Karpas-422 (cell line): Measurements from ENCODE around the gene HDAC9. TPM values are rescaled to one million over a fixed set of nuclear protein-coding genes. Genes with fewer than 3 reads are reported as not detected.

Source experiments
- DNase-seq: peaks from one replicate; pipeline ENCODE4 v3.0.0-alpha.2; 2015
- H2AFZ ChIP-seq: fragments of 200-600 bp; sonication (generic); 2 replicates; pipeline ENCODE4 v1.6.1; 2014; ENCODE audit warnings: antibody characterized with exemption, low read length, mixed read lengths
- H3K27ac ChIP-seq: fragments of 200-600 bp; sonication (generic); 2 replicates; pipeline ENCODE4 v1.5.1; 2014; ENCODE audit warnings: mild to moderate bottlenecking, low read length, moderate library complexity
- H3K27me3 ChIP-seq: fragments of 200-600 bp; sonication (generic); 2 replicates; pipeline ENCODE4 v1.6.1; 2014; ENCODE audit warnings: low read length, mixed read lengths
- H3K36me3 ChIP-seq: fragments of 200-600 bp; sonication (generic); 2 replicates; pipeline ENCODE4 v1.6.1; 2014; ENCODE audit warnings: low read length, mixed read lengths; ENCODE audit not compliant: insufficient read depth
- H3K4me1 ChIP-seq: fragments of 200-600 bp; sonication (generic); 2 replicates; pipeline ENCODE4 v1.6.1; 2014; ENCODE audit warnings: mild to moderate bottlenecking, low read length, mixed read lengths
- H3K4me2 ChIP-seq: fragments of 200-600 bp; sonication (generic); 2 replicates; pipeline ENCODE4 v1.6.1; 2014; ENCODE audit warnings: low read length, low read depth, mild to moderate bottlenecking; ENCODE audit not compliant: poor library complexity, severe bottlenecking
- H3K4me3 ChIP-seq: fragments of 200-600 bp; sonication (generic); 2 replicates; pipeline ENCODE4 v1.5.1; 2014; ENCODE audit warnings: mild to moderate bottlenecking, antibody characterized with exemption, low read length, mixed read lengths
- H3K79me2 ChIP-seq: fragments of 200-600 bp; sonication (generic); 2 replicates; pipeline ENCODE4 v1.6.1; 2014; ENCODE audit warnings: mild to moderate bottlenecking, low read length, mixed read lengths
- H3K9ac ChIP-seq: fragments of 200-600 bp; sonication (generic); 2 replicates; pipeline ENCODE4 v1.6.0; 2014; ENCODE audit warnings: low read length
- H3K9me2 ChIP-seq: fragments of 200-600 bp; sonication (generic), shearing (Covaris generic); replicated peaks from 2 replicates; pipeline ENCODE4 v1.6.0; 2014; ENCODE audit warnings: mild to moderate bottlenecking, low read length, moderate library complexity; ENCODE audit not compliant: insufficient read depth
- H3K9me3 ChIP-seq: fragments of 300-700, 200-600 bp; sonication (generic); 2 replicates; pipeline ENCODE4 v1.6.1; 2014; ENCODE audit warnings: low read length, mixed read lengths
- H4K20me1 ChIP-seq: fragments of 200-600 bp; sonication (generic); 2 replicates; pipeline ENCODE4 v1.6.1; 2014; ENCODE audit warnings: mild to moderate bottlenecking, antibody characterized with exemption, low read length, low read depth; ENCODE audit not compliant: insufficient read depth
- total RNA-seq: library from RNA; depleted of rRNA; stranded (reverse); fragments of >200 nt; shearing (Covaris generic); gene quantifications from 2 replicates; pipeline ENCODE4 v1.2.3, GENCODE V29; 2014; ENCODE audit warnings: low replicate concordance

Gene HDAC9
- total RNA-seq, 1 experiment from 2014 or later, result 5.2 TPM

DNA sequence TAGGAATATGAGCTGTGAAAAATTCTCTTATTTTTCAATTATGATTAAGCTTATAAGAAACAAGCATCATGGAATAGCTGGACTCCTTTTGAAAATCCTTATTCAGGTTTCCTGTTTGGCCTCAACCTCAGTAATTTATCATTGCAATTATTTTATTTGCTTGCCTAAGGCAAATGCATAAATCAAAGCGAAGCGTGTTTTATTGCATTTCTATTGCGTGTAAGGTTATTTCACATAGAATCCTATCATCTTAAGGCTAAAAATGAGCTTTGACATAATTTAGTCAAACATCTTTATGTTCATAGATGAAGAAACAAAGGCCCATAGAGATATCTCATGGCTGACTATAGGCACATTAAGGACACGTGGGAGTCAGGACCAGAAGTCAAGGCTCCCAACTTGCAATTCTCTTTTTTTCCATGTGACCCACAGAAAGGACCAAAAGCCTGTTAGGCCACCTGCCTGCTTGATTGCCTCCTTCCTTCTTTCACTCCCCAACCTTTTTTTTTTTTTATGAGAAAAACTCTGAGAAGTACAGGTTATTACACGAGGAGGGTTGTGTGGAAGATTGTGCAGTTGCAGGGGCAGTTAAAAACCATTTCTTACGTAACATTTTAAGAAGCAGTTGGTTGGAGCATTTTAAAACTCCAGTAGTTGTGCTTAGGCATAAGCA is 261.0 kb downstream of the HDAC9 start:
- H3K9me2 ChIP-seq, result no peaks in the 10 kb centered on the region
- no peaks in the 10 kb centered on the region for H3K9me3 ChIP-seq
- H2AFZ ChIP-seq, result no peak overlapping the region
- no peaks in the 10 kb centered on the region for H3K4me1 ChIP-seq
- no peak overlapping the region for H3K27ac ChIP-seq
- no peak overlapping the region for H3K4me2 ChIP-seq
- H3K36me3 ChIP-seq, result no peaks in the 10 kb centered on the region
- DNase-seq, result no peak
- H3K9ac ChIP-seq, result no peak overlapping the region
- H4K20me1 ChIP-seq, result no peaks in the 10 kb centered on the region
- no peak overlapping the region for H3K4me3 ChIP-seq
- no peaks in the 10 kb centered on the region for H3K27me3 ChIP-seq
- no peaks in the 10 kb centered on the region for H3K79me2 ChIP-seq

DNA sequence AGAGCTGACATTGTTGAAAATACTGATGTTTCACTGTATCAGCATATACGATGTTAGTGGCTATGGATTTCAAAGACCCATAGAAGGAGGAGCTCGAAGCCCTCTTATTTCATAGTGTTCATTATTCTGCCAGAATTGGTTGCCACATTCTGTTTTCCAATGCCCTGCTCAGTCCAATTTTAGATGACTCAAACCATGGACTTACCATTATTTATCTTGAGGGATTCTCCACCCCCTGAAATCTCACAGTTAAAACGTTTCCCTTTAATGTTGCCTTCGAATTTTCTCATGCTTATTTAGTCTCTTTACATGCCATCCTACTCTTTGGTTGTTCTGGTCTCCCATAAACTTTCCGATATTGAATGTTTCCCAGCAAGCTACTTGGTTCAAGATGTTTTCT is 264.5 kb downstream of the HDAC9 start:
- no peak for DNase-seq
- no peak overlapping the region for H3K4me3 ChIP-seq
- H3K36me3 ChIP-seq, result no peaks in the 10 kb centered on the region
- no peaks in the 10 kb centered on the region for H4K20me1 ChIP-seq
- H3K9ac ChIP-seq, result no peak overlapping the region
- H2AFZ ChIP-seq, result no peak overlapping the region
- no peak overlapping the region for H3K27ac ChIP-seq
- no peaks in the 10 kb centered on the region for H3K27me3 ChIP-seq
- no peaks in the 10 kb centered on the region for H3K79me2 ChIP-seq
- H3K4me1 ChIP-seq, result no peaks in the 10 kb centered on the region
- H3K4me2 ChIP-seq, result no peak overlapping the region
- H3K9me2 ChIP-seq, result no peaks in the 10 kb centered on the region
- H3K9me3 ChIP-seq, result no peaks in the 10 kb centered on the region

DNA sequence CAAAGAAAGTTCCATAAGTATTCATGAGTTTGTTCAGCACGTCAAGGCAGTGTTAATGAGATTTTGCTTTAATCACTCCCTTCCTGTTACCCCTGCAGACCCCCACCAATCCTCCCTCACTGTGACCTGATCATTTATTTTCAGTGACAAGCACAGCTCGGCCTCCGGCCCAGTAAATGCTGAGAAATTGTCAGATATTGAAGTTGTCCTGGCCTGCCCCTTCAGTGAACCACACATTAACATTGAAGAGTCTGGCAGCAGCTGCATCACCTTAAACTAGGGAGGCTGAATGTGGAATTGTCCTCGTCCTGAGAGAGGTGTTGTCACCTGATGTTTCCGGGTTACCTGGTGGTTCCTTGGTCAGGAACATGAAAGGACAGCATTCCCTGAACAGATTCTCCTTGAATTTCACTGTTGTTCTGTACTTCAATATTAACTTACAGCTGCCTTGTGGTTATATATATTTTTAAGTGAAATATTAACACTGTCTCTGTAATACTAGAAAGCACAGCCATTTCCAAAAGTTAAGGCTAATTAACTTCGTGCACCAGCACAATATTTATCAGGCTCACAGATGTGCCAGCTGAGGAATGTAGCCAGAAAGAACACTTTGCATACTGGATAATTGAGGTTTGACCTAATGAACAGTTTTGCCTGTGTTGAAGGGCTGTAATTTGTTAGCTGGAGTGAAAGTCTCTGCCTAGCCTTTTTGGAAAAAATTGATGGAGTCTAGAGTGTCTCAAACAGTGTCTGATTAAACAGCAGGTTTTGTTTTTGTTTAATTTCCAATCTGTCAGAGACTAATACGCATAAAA is 265.3 kb downstream of the HDAC9 start:
- Histone ChIP-seq H3K9me2 (no peaks in the 10 kb centered on the region), H3K9ac (no peak overlapping the region), H3K4me3 (no peak overlapping the region), H3K27me3 (no peaks in the 10 kb centered on the region), H3K4me1 (no peaks in the 10 kb centered on the region), H3K9me3 (no peaks in the 10 kb centered on the region), H3K4me2 (no peak overlapping the region), H4K20me1 (no peaks in the 10 kb centered on the region), H3K79me2 (no peaks in the 10 kb centered on the region), H3K27ac (no peak overlapping the region), H3K36me3 (no peaks in the 10 kb centered on the region), H2AFZ (no peak overlapping the region)
- no peak for DNase-seq

DNA sequence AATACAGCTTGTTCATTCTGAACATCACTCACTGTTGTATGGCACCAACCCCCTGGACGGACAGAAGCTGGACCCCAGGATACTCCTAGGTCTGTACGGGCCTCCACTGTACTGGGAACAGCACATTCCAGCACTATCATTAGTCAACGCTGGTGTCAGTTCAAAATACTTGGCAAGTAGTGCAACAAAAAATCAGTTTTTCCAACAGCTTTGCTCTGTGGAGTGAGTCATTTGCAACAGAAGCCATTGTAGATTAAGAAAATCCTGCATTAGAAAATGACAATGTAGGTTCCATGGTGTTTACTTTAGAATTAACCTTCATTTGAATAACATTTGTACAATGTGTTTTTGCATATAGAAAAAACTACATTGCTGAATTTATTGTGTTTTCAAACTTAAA is 266.6 kb downstream of the HDAC9 start:
- no peaks in the 10 kb centered on the region for H3K79me2 ChIP-seq

DNA sequence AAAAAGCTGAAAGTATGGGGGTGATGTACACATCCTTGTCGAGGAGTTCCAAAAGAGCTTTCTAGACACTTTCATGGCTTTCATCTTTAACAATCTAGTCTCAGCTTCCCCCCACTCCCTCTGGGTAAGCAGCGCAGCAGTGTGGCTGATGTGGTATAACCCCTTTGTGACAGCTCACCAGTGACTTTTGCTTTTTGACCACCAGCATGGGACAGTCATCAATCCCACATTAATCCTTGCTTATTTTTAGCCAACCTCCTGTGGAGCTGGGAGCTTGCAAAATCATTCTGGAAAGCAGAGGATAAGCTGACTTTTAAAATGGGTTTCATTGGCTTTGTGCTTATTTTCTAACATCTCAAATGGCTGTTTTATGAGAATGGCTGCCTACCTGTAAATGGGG is 272.7 kb downstream of the HDAC9 start:
- no peak for DNase-seq
- H3K4me2 ChIP-seq, result no peak overlapping the region
- no peaks in the 10 kb centered on the region for H3K27me3 ChIP-seq
- no peak overlapping the region for H3K9ac ChIP-seq
- no peak overlapping the region for H3K27ac ChIP-seq
- no peaks in the 10 kb centered on the region for H3K9me3 ChIP-seq
- H3K36me3 ChIP-seq, result no peaks in the 10 kb centered on the region
- no peaks in the 10 kb centered on the region for H3K4me1 ChIP-seq
- H3K9me2 ChIP-seq, result no peaks in the 10 kb centered on the region
- no peaks in the 10 kb centered on the region for H3K79me2 ChIP-seq
- no peak overlapping the region for H3K4me3 ChIP-seq
- H2AFZ ChIP-seq, result no peak overlapping the region
- no peaks in the 10 kb centered on the region for H4K20me1 ChIP-seq

More for the DNA sequence above, 266.6 kb downstream of the HDAC9 start:
- Histone ChIP-seq H4K20me1 (no peaks in the 10 kb centered on the region), H3K9me2 (no peaks in the 10 kb centered on the region), H2AFZ (no peak overlapping the region), H3K27me3 (no peaks in the 10 kb centered on the region), H3K27ac (no peak overlapping the region), H3K4me1 (no peaks in the 10 kb centered on the region), H3K9me3 (no peaks in the 10 kb centered on the region), H3K36me3 (no peaks in the 10 kb centered on the region), H3K4me3 (no peak overlapping the region), H3K9ac (no peak overlapping the region), H3K4me2 (no peak overlapping the region)
- DNase-seq, result no peak

DNA sequence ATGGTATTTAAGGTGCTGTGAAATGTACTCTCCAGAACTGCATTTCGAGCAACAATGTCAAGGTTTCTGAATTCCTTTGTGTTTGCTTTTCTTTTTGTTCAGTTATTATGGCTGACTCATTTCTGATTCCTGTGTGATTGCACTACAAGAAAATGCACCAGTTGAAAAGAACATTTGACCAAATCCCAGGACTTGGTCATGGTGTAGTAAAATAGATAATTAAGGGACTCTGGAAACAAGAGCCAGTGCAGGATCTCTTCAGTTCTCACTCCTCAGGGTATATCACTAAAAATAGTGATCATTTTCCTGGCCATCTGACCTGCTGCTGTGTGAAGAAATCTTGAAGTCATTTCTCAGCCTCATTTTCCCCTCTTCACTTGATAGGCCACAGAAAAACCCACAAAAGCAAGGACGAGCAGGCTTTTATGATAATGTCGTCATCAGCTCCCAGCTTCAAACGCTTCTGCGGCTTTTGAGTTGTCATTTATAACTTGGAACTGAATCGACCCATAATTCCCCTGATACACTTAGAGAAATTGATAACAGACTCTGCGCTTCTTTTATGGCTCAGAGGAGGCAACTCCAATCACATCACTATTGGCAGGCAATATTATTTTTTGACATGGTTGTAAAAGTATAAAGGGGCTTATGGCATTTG is 274.7 kb downstream of the HDAC9 start:
- Histone ChIP-seq H3K9me3 (no peaks in the 10 kb centered on the region), H3K4me2 (no peak overlapping the region), H3K9ac (no peak overlapping the region), H3K9me2 (no peaks in the 10 kb centered on the region), H3K27ac (no peak overlapping the region), H3K36me3 (no peaks in the 10 kb centered on the region), H4K20me1 (no peaks in the 10 kb centered on the region), H3K79me2 (no peaks in the 10 kb centered on the region), H3K27me3 (no peaks in the 10 kb centered on the region), H3K4me3 (no peak overlapping the region), H2AFZ (no peak overlapping the region), H3K4me1 (no peaks in the 10 kb centered on the region)
- DNase-seq, result no peak

DNA sequence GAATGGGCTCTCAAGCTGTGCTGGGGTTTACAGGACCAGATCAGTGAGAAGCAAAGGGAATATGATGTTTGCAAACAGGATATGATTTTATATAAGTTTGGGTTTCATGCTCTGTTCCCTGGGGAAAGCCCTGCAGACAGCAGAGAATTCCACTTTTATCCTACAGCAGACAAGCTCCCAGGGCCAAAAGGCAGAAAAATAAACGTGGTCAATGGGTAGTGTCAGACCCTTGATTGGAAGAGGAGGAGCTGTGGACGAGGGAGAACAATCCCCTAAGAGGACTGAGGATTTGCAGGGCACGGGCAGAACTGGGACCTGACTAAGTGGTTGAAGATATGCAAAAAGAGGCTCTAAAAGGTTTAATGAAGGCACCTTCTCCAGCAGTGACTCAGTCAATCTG is 275.3 kb downstream of the HDAC9 start:
- Histone ChIP-seq H2AFZ (no peak overlapping the region), H3K36me3 (no peaks in the 10 kb centered on the region), H3K79me2 (no peaks in the 10 kb centered on the region), H3K4me3 (no peak overlapping the region), H3K4me1 (no peaks in the 10 kb centered on the region), H4K20me1 (no peaks in the 10 kb centered on the region), H3K27me3 (no peaks in the 10 kb centered on the region), H3K4me2 (no peak overlapping the region), H3K9me3 (no peaks in the 10 kb centered on the region), H3K9me2 (no peaks in the 10 kb centered on the region), H3K27ac (no peak overlapping the region), H3K9ac (no peak overlapping the region)
- DNase-seq, result no peak

DNA sequence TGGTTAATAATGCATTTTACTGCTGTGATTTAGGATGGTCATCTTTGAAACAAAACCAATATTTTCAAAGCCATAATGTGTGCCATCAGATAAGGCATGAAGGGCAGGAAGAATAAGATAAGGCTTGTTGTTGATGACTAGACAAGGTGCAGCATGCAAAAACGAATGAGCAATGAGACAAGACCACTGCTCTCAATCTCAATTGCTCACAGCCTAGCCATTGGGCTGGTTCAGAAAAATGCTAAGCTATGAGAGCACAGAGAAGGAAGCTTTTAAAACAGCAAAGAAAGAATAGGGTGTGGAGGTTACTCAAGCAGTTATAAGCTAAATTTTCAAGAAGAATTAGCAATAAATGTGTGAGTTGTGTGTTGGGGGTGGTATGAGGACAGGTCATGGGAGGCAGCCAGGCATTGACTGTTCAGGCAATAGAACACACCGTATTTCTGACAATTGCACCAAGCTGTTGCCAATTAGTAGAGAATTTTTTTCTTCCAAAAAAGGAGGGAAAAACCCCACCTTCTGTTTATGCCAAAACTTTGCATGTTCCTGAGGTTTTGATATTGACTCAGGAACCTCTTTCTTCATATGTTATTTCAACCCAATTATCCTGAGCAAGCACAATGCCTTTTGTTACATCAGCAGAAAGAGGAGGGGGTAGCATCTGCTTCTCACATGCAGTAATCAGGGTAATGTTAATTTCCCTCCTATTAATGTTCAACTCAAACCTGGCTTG is 276.5 kb downstream of the HDAC9 start:
- Histone ChIP-seq H3K27me3 (no peaks in the 10 kb centered on the region), H4K20me1 (no peaks in the 10 kb centered on the region), H2AFZ (no peak overlapping the region), H3K79me2 (no peaks in the 10 kb centered on the region), H3K4me1 (no peaks in the 10 kb centered on the region), H3K4me2 (no peak overlapping the region), H3K9ac (no peak overlapping the region), H3K4me3 (no peak overlapping the region), H3K9me2 (no peaks in the 10 kb centered on the region), H3K27ac (no peak overlapping the region), H3K36me3 (no peaks in the 10 kb centered on the region), H3K9me3 (no peaks in the 10 kb centered on the region)
- no peak for DNase-seq
